HG03521 (cell line): ENCODE data around the gene WWTR1.

ENCODE experiments used
- ATAC-seq: cut with Tn5 transposase; IDR thresholded peaks from one replicate; pipeline ENCODE4 v1.9.1; 2021; ENCODE audit warnings: mild to moderate bottlenecking, moderate library complexity; ENCODE audit not compliant: unreplicated experiment

The WWTR1 gene

GRCh38 chr3:149657926-149658743 lies at the start of gene WWTR1:
Gene WWTR1 (minus strand): TSS chr3:149658025. CDS start chr3:149657306, 719 bp downstream.
- peak; percentile 72 for ATAC-seq

- no peak for ATAC-seq
Observed at GRCh38 chr3:149706905-149707304, 49.1 kb upstream of the WWTR1 start.

GRCh38 chr3:149705416-149705815 lies 47.6 kb upstream of the WWTR1 start:
- no peak for ATAC-seq

GRCh38 chr3:149703466-149703865 lies 45.6 kb upstream of the WWTR1 start:
- ATAC-seq: no peak

- ATAC-seq: no peak
Observed at GRCh38 chr3:149702691-149703441, 45.0 kb upstream of the WWTR1 start.

GRCh38 chr3:149701977-149702350 lies 44.1 kb upstream of the WWTR1 start:
- ATAC-seq: no peak

GRCh38 chr3:149701206-149701976 lies 43.6 kb upstream of the WWTR1 start:
- no peak for ATAC-seq

GRCh38 chr3:149688122-149688757 lies 30.4 kb upstream of the WWTR1 start:
- no peak for ATAC-seq

- no peak for ATAC-seq
Observed at GRCh38 chr3:149686996-149687395, 29.2 kb upstream of the WWTR1 start.

GRCh38 chr3:149678351-149678950 lies 20.6 kb upstream of the WWTR1 start:
- no peak for ATAC-seq

GRCh38 chr3:149673393-149673792 lies 15.6 kb upstream of the WWTR1 start:
- ATAC-seq: no peak

- no peak for ATAC-seq
Observed at GRCh38 chr3:149670742-149671492, 13.1 kb upstream of the WWTR1 start.

- no peak for ATAC-seq
Observed at GRCh38 chr3:149667576-149667975, 9.8 kb upstream of the WWTR1 start.

GRCh38 chr3:149663966-149664365 lies 6.1 kb upstream of the WWTR1 start:
- ATAC-seq: no peak

- ATAC-seq: no peak
Observed at GRCh38 chr3:149662240-149662887, 4.5 kb upstream of the WWTR1 start.

- no peak for ATAC-seq
Observed at GRCh38 chr3:149660462-149660861, 2.6 kb upstream of the WWTR1 start.

- ATAC-seq: peak; percentile 17
Observed at GRCh38 chr3:149658744-149659497, 1.1 kb upstream of the WWTR1 start.

- peak; percentile 27 for ATAC-seq
Observed at GRCh38 chr3:149657321-149657925, 402 bp downstream of the WWTR1 start.
